GM12892 (cell line): ENCODE measurements around the gene C6.

ENCODE experiments used
- DNase-seq: peaks from one replicate; pipeline ENCODE4 v3.0.0; 2011; ENCODE audit not compliant: insufficient read length
- FAIRE-seq: peaks from 2 replicates; lab custom pipeline; 2011; peaks lifted over from hg19 to GRCh38; lab: Jason Lieb, UNC
- POLR2A ChIP-seq: IDR thresholded peaks from 2 replicates; pipeline ENCODE4 v1.6.1; 2011; ENCODE audit warnings: low read depth, low read length, control low read depth
- POLR2AphosphoS5 ChIP-seq: IDR thresholded peaks from 2 replicates; pipeline ENCODE4 v1.6.1; 2011; ENCODE audit warnings: low read depth, low read length, control low read depth
- TAF1 ChIP-seq: IDR thresholded peaks from 2 replicates; pipeline ENCODE4 v1.6.1; 2011; ENCODE audit warnings: low read depth, mild to moderate bottlenecking, control low read depth, low read length, borderline replicate concordance

Gene C6

GRCh38 chr5:41112486-41113455 lies 100.6 kb downstream of the C6 start:
- no peak for FAIRE-seq
- no peak for DNase-seq
- TF ChIP-seq POLR2A (no peak), POLR2AphosphoS5 (no peak), TAF1 (no peak)

- FAIRE-seq (no peak), DNase-seq (no peak)
- TF ChIP-seq POLR2AphosphoS5 (no peak), TAF1 (no peak), POLR2A (no peak)
Measured at GRCh38 chr5:41109186-41109585, 104.1 kb downstream of the C6 start.

- TF ChIP-seq POLR2AphosphoS5 (no peak), TAF1 (no peak), POLR2A (no peak)
- FAIRE-seq (no peak), DNase-seq (no peak)
Measured at GRCh38 chr5:41102341-41102740, 111.0 kb downstream of the C6 start.

GRCh38 chr5:41097642-41098041 lies 115.7 kb downstream of the C6 start:
- FAIRE-seq (no peak), DNase-seq (no peak)
- no peak for TF ChIP-seq POLR2AphosphoS5
- no peak for TF ChIP-seq POLR2A
- TF ChIP-seq TAF1, result no peak

GRCh38 chr5:41095324-41096101 lies 117.8 kb downstream of the C6 start:
- DNase-seq, result no peak
- no peak for TF ChIP-seq POLR2A
- no peak for TF ChIP-seq TAF1
- no peak for TF ChIP-seq POLR2AphosphoS5
- no peak for FAIRE-seq

- no peak for TF ChIP-seq TAF1
- FAIRE-seq (no peak), DNase-seq (no peak)
Measured at GRCh38 chr5:41094871-41095270, 118.5 kb downstream of the C6 start.

- DNase-seq (no peak), FAIRE-seq (no peak)
- no peak for TF ChIP-seq TAF1
- TF ChIP-seq POLR2AphosphoS5, result no peak
Measured at GRCh38 chr5:41093803-41094202, 119.5 kb downstream of the C6 start.
